Heart left ventricle (tissue), 13 donors: ENCODE results near the gene CXCL5.

Source experiments
- CTCF ChIP-seq, 12 donors: fragments of 200-600 bp; sonication (generic) in 4 of 12; IDR thresholded peaks; one replicate each; pipeline versions ENCODE4 v1.5.0 to v1.8.0; 2018 to 2022; ENCODE audit warnings: antibody characterized with exemption in 12 of 12, mild to moderate bottlenecking in 5 of 12
- POLR2A ChIP-seq, 2 donors: fragments of 450-650 bp; IDR thresholded peaks; one replicate each; pipeline ENCODE4 v1.6.1; 2017; ENCODE audit warnings: antibody characterized with exemption in 2 of 2, mild to moderate bottlenecking in 2 of 2, moderate library complexity in 2 of 2
- donor health status: ischemic (EF 13 %, LVEDD 7.1; RV severe dilation, severe dysfunction).
- donor health status: DM: no; HTN: yes; CAD: no.
- donor health status: DM: no; HTN: no; CAD: no.
- donor health status: ischemic (EF 25% LVEDD 6.9; RV normal size, moderate dysfunction).
- donor health status: ischemic (EF 25% LVEDD 5.7; RV mildly dilated, moderate dysfunction).
- donor health status: ischemic (EF 35%, LVEDD 5.7; RV mildly dilated, moderate dysfunction).
- donor health status: nonischemic (EF 11% LVEDD 7.7; RV severe dilation, severe dysfunction).
- donor health status: DM: yes; HTN: yes; CAD: no.
- donor health status: PGD.
- donor health status: ischemic (EF 29% LVEDD 5.4; RV normal size, mild dysfunction).
- donor health status: nonischemic (EF 23%, LVEDD 6.1; RV moderate dilation, normal function).

- TF ChIP-seq POLR2A (IDR thresholded peaks at IDR 0.05) (no peak), CTCF (IDR thresholded peaks at IDR 0.05) (no peak)
Measured at GRCh38 chr4:74021601-74022000, 23.1 kb upstream of the CXCL5 start.
